ENCODE data around the gene SYTL3. TPM values are rescaled to one million over a fixed set of nuclear protein-coding genes. Genes with fewer than 3 reads are reported as not detected.
A peak's percentile ranks its signal among the peaks of the same experiment; 100 is the strongest.

Gene SYTL3
- total RNA-seq, 2 donors from 2014 or later = 0.58 to 0.79 TPM

DNA sequence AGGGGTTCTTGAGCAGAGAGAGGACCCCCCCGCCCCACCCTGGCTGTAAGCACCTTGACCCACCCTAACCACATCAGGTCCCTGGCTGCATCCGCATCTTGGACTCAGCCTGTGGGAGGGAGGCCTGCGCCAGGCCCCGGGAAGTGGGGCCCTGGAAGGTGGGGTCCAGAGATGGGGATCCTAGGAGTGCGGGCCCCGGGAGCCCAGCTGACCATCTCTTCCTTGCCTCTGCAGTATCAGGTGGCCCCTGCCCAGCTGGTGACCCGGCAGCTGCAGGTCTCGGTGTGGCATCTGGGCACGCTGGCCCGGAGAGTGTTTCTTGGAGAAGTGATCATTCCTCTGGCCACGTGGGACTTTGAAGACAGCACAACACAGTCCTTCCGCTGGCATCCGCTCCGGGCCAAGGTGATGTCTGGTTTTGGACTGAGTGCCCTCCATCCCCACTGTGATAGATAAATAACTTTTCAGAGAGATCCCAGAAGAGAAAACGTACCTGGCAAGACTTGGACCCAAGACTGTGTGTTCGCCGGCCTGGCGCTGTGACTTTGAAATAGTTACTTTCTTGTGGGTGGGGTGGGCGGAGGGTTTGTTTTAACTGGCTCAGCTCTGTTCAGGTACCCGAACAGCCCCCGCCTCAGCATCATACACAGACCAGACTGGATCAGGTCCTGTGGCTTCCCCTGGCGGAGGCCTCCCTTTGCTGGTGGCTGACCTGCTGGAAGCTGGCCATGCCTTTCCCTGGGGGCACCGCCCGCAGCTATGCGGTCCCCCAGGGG, 107.3 kb downstream of the SYTL3 start:
- Mint-ChIP-seq H3K27ac (no peak overlapping the region), H3K4me3 (peak overlapping the region; percentile 6), H3K27me3 (ENCODE audit: insufficient read depth) (no peaks in the 10 kb centered on the region), H3K36me3 (ENCODE audit: low read depth) (no peaks in the 10 kb centered on the region), H3K9me3 (no peaks in the 10 kb centered on the region), H3K4me1 (peaks cover 30% of the 10 kb centered on the region)
- peak; percentile 58 for DNase-seq
- no peak for TF ChIP-seq CTCF (conservative IDR thresholded peaks at IDR 0.05)
- H3K9me3 ChIP-seq (ENCODE audit: control insufficient read depth, low read length) = no peaks in the 10 kb centered on the region
- no peak overlapping the region for H3K27ac ChIP-seq (ENCODE audit: low read depth, low read length)
- no peaks in the 10 kb centered on the region for H3K4me1 ChIP-seq (ENCODE audit: control insufficient read depth, insufficient read depth, low read length)
- no peak overlapping the region for H3K9ac ChIP-seq (ENCODE audit: extremely low read depth, low read length, poor library complexity, severe bottlenecking)
- H3K4me3 ChIP-seq (ENCODE audit: low read length) = no peak overlapping the region
- 92 to 100% methylated on average over 4 to 25 of the region's 25 CpGs for WGBS, 2 experiments (ENCODE audit: insufficient coverage in 1 of 2, insufficient read length in 1 of 2)
- no peaks in the 10 kb centered on the region for H3K27me3 ChIP-seq (ENCODE audit: control insufficient read depth, insufficient read depth, low read length, poor library complexity, severe bottlenecking)
- no peaks in the 10 kb centered on the region for H3K36me3 ChIP-seq (ENCODE audit: control insufficient read depth, insufficient read depth, low read length)

DNA sequence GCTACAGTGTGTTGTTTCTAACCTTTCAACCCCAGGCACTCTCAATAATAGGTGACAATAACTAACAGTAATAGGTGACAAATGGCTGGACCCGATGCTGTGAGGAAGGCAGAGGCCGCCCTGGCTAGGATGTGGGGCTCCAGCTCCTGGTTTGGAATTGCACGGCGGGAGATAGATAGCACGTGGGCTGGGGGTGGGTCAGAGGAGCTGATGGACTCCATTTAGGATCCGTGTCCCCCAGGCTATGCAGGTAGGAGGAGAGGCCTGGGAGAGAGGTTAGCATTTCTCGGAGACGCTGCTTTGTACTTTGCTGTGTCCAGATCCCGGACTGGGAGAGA, 107.9 kb downstream of the SYTL3 start:
- Mint-ChIP-seq H3K4me1 (peaks cover 31% of the 10 kb centered on the region), H3K9me3 (no peaks in the 10 kb centered on the region), H3K4me3 (peak overlapping the region; percentile 6), H3K27me3 (ENCODE audit: insufficient read depth) (no peaks in the 10 kb centered on the region), H3K27ac (no peak overlapping the region), H3K36me3 (ENCODE audit: low read depth) (no peaks in the 10 kb centered on the region)
- Histone ChIP-seq H3K9me3 (ENCODE audit: control insufficient read depth, low read length) (no peaks in the 10 kb centered on the region), H3K4me1 (ENCODE audit: control insufficient read depth, insufficient read depth, low read length) (no peaks in the 10 kb centered on the region), H3K27ac (ENCODE audit: low read depth, low read length) (no peak overlapping the region), H3K9ac (ENCODE audit: extremely low read depth, low read length, poor library complexity, severe bottlenecking) (no peak overlapping the region), H3K4me3 (ENCODE audit: low read length) (no peak overlapping the region), H3K27me3 (ENCODE audit: control insufficient read depth, insufficient read depth, low read length, poor library complexity, severe bottlenecking) (no peaks in the 10 kb centered on the region), H3K36me3 (ENCODE audit: control insufficient read depth, insufficient read depth, low read length) (no peaks in the 10 kb centered on the region)
- no peak for TF ChIP-seq CTCF (conservative IDR thresholded peaks at IDR 0.05)
- peak; percentile 65 for DNase-seq
- WGBS, 2 experiments (ENCODE audit: insufficient coverage in 1 of 2, insufficient read length in 1 of 2) = 72 to 98% methylated on average over 5 to 9 of the region's 9 CpGs

DNA sequence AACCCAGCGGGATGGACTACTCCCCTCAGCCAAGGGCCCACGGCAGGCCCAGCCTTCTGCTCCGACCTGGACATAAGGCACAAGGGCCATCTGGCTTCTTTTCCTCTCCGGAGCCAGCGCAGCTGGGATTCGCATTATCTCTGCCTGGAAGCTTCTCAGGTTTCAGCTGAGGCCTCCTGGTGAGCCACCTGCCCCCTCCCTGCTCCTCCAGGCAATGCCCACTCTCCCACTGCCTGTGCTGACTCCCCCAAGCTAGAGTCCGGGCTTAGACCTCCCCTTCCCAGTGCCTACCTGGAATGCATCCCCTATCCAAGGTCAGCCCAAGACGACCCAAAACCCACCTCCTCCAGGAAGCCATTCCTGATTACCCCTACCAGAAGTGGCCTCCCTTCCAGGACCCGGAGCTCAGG, 108.6 kb downstream of the SYTL3 start:
- Histone ChIP-seq H3K9ac (ENCODE audit: extremely low read depth, low read length, poor library complexity, severe bottlenecking) (no peak overlapping the region), H3K9me3 (ENCODE audit: control insufficient read depth, low read length) (no peaks in the 10 kb centered on the region), H3K4me1 (ENCODE audit: control insufficient read depth, insufficient read depth, low read length) (no peaks in the 10 kb centered on the region), H3K27ac (ENCODE audit: low read depth, low read length) (no peak overlapping the region), H3K36me3 (ENCODE audit: control insufficient read depth, insufficient read depth, low read length) (no peaks in the 10 kb centered on the region), H3K4me3 (ENCODE audit: low read length) (no peak overlapping the region), H3K27me3 (ENCODE audit: control insufficient read depth, insufficient read depth, low read length, poor library complexity, severe bottlenecking) (no peaks in the 10 kb centered on the region)
- Mint-ChIP-seq H3K27ac (peak overlapping the region; percentile 72), H3K4me3 (no peak overlapping the region), H3K9me3 (no peaks in the 10 kb centered on the region), H3K36me3 (ENCODE audit: low read depth) (no peaks in the 10 kb centered on the region), H3K4me1 (peaks cover 38% of the 10 kb centered on the region), H3K27me3 (ENCODE audit: insufficient read depth) (no peaks in the 10 kb centered on the region)
- DNase-seq = peak; percentile 86
- TF ChIP-seq CTCF (conservative IDR thresholded peaks at IDR 0.05) = no peak
- 43 to 80% methylated on average over 2 to 9 of the region's 9 CpGs for WGBS, 2 experiments (ENCODE audit: insufficient coverage in 1 of 2, insufficient read length in 1 of 2)

Data from endodermal cell (in vitro differentiated cells).